HEK293T (cell line): ENCODE measurements around the gene ARHGEF38.

Experiments used
- ARNT ChIP-seq: fragments of 450-650 bp; IDR thresholded peaks from 2 replicates; pipeline ENCODE4 v1.6.1; 2017; ENCODE audit warnings: mild to moderate bottlenecking
- BHLHE40 ChIP-seq: fragments of 450-650 bp; IDR thresholded peaks from 2 replicates; pipeline ENCODE4 v1.6.1; 2016; ENCODE audit warnings: mild to moderate bottlenecking, moderate library complexity, borderline replicate concordance
- ELF4 ChIP-seq: fragments of 450-650 bp; IDR thresholded peaks from 2 replicates; pipeline ENCODE4 v1.6.1; 2017; ENCODE audit warnings: antibody characterized with exemption
- FOXM1 ChIP-seq: fragments of 450-650 bp; IDR thresholded peaks from 2 replicates; pipeline ENCODE4 v1.6.1; 2017; ENCODE audit warnings: mild to moderate bottlenecking, borderline replicate concordance
- SUZ12 ChIP-seq: fragments of 450-650 bp; IDR thresholded peaks from 2 replicates; pipeline ENCODE4 v1.6.1; 2016; ENCODE audit warnings: mild to moderate bottlenecking
- TF ChIP-seq, protein P1 (sequence below): fragments of 450-650 bp; IDR thresholded peaks from 2 replicates; pipeline ENCODE4 v1.6.1; 2016

DNA sequence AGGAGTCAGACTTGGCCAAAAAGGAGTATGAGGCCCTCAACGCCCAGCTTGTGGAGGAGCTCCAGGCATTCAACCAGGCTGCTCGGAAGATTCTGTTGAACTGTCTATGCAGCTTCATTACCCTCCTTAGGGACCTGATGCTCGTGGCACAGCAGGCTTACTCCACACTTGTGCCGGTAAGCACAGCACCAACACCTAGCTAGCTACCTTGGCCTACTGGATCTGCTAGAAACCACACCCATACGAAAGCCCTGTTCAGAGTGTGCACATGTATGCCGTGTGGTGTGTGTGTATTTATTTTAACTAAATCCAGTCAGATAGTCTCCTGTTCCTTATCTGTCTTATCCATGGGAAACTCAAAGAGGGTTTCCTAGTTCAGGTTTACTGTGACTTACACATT is 106.8 kb downstream of the ARHGEF38 start:
- TF ChIP-seq FOXM1 (no peak), ARNT (no peak), ELF4 (no peak), SUZ12 (no peak), BHLHE40 (no peak)
- TF ChIP-seq, protein P1, sequence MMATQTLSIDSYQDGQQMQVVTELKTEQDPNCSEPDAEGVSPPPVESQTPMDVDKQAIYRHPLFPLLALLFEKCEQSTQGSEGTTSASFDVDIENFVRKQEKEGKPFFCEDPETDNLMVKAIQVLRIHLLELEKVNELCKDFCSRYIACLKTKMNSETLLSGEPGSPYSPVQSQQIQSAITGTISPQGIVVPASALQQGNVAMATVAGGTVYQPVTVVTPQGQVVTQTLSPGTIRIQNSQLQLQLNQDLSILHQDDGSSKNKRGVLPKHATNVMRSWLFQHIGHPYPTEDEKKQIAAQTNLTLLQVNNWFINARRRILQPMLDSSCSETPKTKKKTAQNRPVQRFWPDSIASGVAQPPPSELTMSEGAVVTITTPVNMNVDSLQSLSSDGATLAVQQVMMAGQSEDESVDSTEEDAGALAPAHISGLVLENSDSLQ: no peak
